PC-9 (cell line): ENCODE measurements around the gene URB2. TPM values are rescaled to one million over a fixed set of nuclear protein-coding genes. Genes with fewer than 3 reads are reported as not detected.

Experiments used
- BruUV-seq: library from RNA; stranded (reverse); fragments of 400-500 nt; replicated peaks from 2 replicates; lab custom pipeline; 2021; lab: Mats Ljungman, UMichigan
- CTCF ChIA-PET: fragments of 300-600 bp; sonication (Branson Sonifier 250); formaldehyde crosslinking; loops from one replicate; lab custom pipeline; 2022; ENCODE audit warnings: antibody characterized with exemption; lab: Charles Lee
- POLR2A ChIA-PET: fragments of 300-600 bp; sonication (Branson Sonifier 250); formaldehyde crosslinking; loops from one replicate; lab custom pipeline; 2022; ENCODE audit warnings: antibody characterized with exemption; ENCODE audit not compliant: unreplicated experiment; lab: Charles Lee
- DNase-seq, 2 experiments: peaks; one replicate each; pipeline versions ENCODE4 v3.0.0 to v3.0.0-alpha.2; 2015 to 2022; ENCODE audit warnings: mixed read lengths in 1 of 2
- H2AFZ ChIP-seq: fragments of 200-600 bp; sonication (generic); 2 replicates; pipeline ENCODE4 v1.8.1; 2017; ENCODE audit warnings: antibody characterized with exemption
- H3F3A ChIP-seq: fragments of 200-600 bp; sonication (generic); 2 replicates; pipeline ENCODE4 v1.8.1; 2017; ENCODE audit warnings: antibody characterized with exemption, mild to moderate bottlenecking, low read depth; ENCODE audit not compliant: insufficient read depth
- H3K27ac ChIP-seq: fragments of 200-600 bp; sonication (generic); 2 replicates; pipeline ENCODE4 v1.6.1; 2016; ENCODE audit warnings: mixed run types
- H3K27me3 ChIP-seq: fragments of 200-600 bp; sonication (generic); 2 replicates; pipeline ENCODE4 v1.6.1; 2016; ENCODE audit warnings: low read depth, mixed run types; ENCODE audit not compliant: insufficient read depth
- H3K36me3 ChIP-seq: fragments of 200-600 bp; sonication (generic); 2 replicates; pipeline ENCODE4 v1.6.1; 2016; ENCODE audit warnings: low read depth, mixed run types
- H3K4me1 ChIP-seq: fragments of 200-600 bp; sonication (generic); replicated peaks from 2 replicates; pipeline ENCODE4 v1.6.1; 2016; ENCODE audit warnings: mixed run types; ENCODE audit not compliant: insufficient read depth
- H3K4me2 ChIP-seq: fragments of 200-600 bp; sonication (generic); 2 replicates; pipeline ENCODE4 v1.6.1; 2017; ENCODE audit warnings: mixed run types
- H3K4me3 ChIP-seq: fragments of 200-600 bp; sonication (generic); 2 replicates; pipeline ENCODE4 v1.6.1; 2016; ENCODE audit warnings: mixed run types
- H3K79me2 ChIP-seq: fragments of 200-600 bp; sonication (generic); 2 replicates; pipeline ENCODE4 v1.6.1; 2017; ENCODE audit warnings: low read depth, mixed run types
- H3K9me2 ChIP-seq: fragments of 200-600 bp; sonication (generic); 2 replicates; pipeline ENCODE4 v1.8.1; 2017; ENCODE audit warnings: mild to moderate bottlenecking; ENCODE audit not compliant: insufficient read depth
- H3K9me3 ChIP-seq: fragments of 200-600 bp; sonication (generic); 2 replicates; pipeline ENCODE4 v1.8.1; 2016; ENCODE audit warnings: low read depth; ENCODE audit not compliant: insufficient read depth
- H4K20me1 ChIP-seq: fragments of 200-600 bp; sonication (generic); 2 replicates; pipeline ENCODE4 v1.8.1; 2017; ENCODE audit not compliant: insufficient read depth
- CTCF ChIP-seq: fragments of 200-600 bp; sonication (generic); conservative IDR thresholded peaks from 2 replicates; pipeline ENCODE4 v1.6.1; 2017; ENCODE audit warnings: mixed run types, antibody characterized with exemption, mild to moderate bottlenecking, moderate library complexity
- EZH2 ChIP-seq: fragments of 200-600 bp; sonication (generic); IDR thresholded peaks from 2 replicates; pipeline ENCODE4 v1.8.0; 2017; ENCODE audit warnings: antibody characterized with exemption, low read depth
- intact Hi-C: fragments of 100-400 bp; cut with micrococcal nuclease; formaldehyde crosslinking; loops from one replicate; pipeline ENCODE4 v1.10.0; 2022; ENCODE audit not compliant: unreplicated experiment
- total RNA-seq: library from RNA; stranded (reverse); gene quantifications from 2 replicates; pipeline ENCODE4 v1.2.3, GENCODE V29; 2021

URB2 gene
- total RNA-seq, 1 experiment from 2014 or later = 6.6 TPM

- Histone ChIP-seq H3F3A (no peaks in the 10 kb centered on the region), H3K27me3 (no peaks in the 10 kb centered on the region), H2AFZ (no peak overlapping the region), H3K4me3 (no peak overlapping the region), H4K20me1 (no peaks in the 10 kb centered on the region), H3K27ac (no peak overlapping the region), H3K4me1 (no peaks in the 10 kb centered on the region), H3K9me3 (no peaks in the 10 kb centered on the region), H3K36me3 (no peaks in the 10 kb centered on the region), H3K79me2 (no peaks in the 10 kb centered on the region), H3K4me2 (no peak overlapping the region), H3K9me2 (no peaks in the 10 kb centered on the region)
- BruUV-seq = no TSS peak
- intact Hi-C loops = no loop called here
- ChIA-PET CTCF (no interaction called here), POLR2A (no interaction called here)
- no peak for TF ChIP-seq CTCF
- no peak for TF ChIP-seq EZH2
- DNase-seq = no peak
Measured at GRCh38 chr1:229694053-229694693, 68.1 kb downstream of the URB2 start.

- ChIA-PET POLR2A (no interaction called here), CTCF (no interaction called here)
- Histone ChIP-seq H3K27me3 (no peaks in the 10 kb centered on the region), H4K20me1 (no peaks in the 10 kb centered on the region), H3K9me2 (no peaks in the 10 kb centered on the region), H2AFZ (no peak overlapping the region), H3K4me2 (no peak overlapping the region), H3K4me3 (no peak overlapping the region), H3K4me1 (no peaks in the 10 kb centered on the region), H3F3A (no peaks in the 10 kb centered on the region), H3K79me2 (no peaks in the 10 kb centered on the region), H3K27ac (no peak overlapping the region), H3K9me3 (no peaks in the 10 kb centered on the region), H3K36me3 (no peaks in the 10 kb centered on the region)
- no peak for DNase-seq
- BruUV-seq = no TSS peak
- intact Hi-C loops = no loop called here
- TF ChIP-seq CTCF (no peak), EZH2 (no peak)
Measured at GRCh38 chr1:229696385-229696784, 70.3 kb downstream of the URB2 start.

GRCh38 chr1:229699613-229700267 lies 73.7 kb downstream of the URB2 start:
- no peak for TF ChIP-seq EZH2
- no peak for TF ChIP-seq CTCF
- no peaks in the 10 kb centered on the region for H3K79me2 ChIP-seq
- H3K9me3 ChIP-seq = no peaks in the 10 kb centered on the region
- no peaks in the 10 kb centered on the region for H3K4me1 ChIP-seq
- H3K9me2 ChIP-seq = no peaks in the 10 kb centered on the region
- ChIA-PET POLR2A (no interaction called here), CTCF (no interaction called here)
- no peak overlapping the region for H2AFZ ChIP-seq
- H3F3A ChIP-seq = no peaks in the 10 kb centered on the region
- H3K27ac ChIP-seq = no peak overlapping the region
- H3K36me3 ChIP-seq = no peaks in the 10 kb centered on the region
- intact Hi-C loops = no loop called here
- H3K4me3 ChIP-seq = no peak overlapping the region
- no peak for DNase-seq
- no peaks in the 10 kb centered on the region for H4K20me1 ChIP-seq
- H3K4me2 ChIP-seq = no peak overlapping the region
- BruUV-seq = no TSS peak
- H3K27me3 ChIP-seq = no peaks in the 10 kb centered on the region
